GM19351 (cell line): ENCODE data around the gene ANAPC13.

Source experiments
- ATAC-seq: cut with Tn5 transposase; IDR thresholded peaks from one replicate; pipeline ENCODE4 v1.9.1; 2021; ENCODE audit warnings: mild to moderate bottlenecking, moderate library complexity; ENCODE audit not compliant: unreplicated experiment

The ANAPC13 gene, protein sequence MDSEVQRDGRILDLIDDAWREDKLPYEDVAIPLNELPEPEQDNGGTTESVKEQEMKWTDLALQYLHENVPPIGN

DNA sequence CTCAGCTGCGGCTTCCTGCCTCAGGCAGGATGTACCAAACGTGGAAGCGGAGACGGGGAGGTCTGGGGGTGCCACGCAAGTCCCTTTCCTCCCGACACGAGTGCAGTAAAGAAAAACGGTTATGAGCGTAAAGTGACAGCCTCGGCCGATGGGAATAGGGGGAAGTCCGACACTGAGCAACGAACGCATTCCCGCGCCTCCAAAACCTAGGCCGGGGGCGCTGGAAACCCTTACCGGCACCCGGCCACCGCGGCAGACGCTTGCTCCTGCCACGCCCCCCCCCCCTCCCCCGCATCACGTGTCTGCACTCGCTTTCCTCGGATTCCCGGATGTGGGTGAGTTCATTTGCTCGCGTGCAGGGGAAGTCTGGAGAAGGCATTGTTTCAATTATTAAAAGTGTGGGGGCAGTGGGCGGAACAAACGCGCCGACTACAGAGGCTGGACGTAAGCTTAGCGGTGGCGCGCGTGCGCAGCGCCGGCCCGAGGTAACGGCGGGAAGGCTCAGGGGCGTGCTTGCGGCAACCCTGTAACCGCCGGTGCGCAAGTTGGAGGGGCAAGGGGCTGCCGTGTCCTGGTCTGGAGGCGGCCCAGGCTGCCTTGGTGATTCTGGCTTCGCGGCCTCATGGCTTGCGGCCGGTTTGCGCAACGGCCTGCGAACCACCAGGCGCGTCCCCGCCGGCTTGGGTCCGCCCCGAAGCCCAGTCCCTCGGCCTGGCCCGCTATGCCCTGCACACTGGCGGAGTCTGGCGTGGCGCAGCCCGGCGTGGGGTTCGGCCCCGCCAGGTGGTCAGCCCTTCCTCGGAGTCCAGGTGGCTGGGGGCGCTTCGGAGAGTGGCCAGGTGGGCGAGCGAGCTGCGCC lies at the start of gene ANAPC13, which contains the start of gene CEP63:
TSS of gene ANAPC13 (minus strand) at position 268 of the 859 bp plus-strand sequence. CDS start 3,081 bp downstream, outside the sequence.
TSS of gene CEP63 (plus strand) at position 340 of the 859 bp plus-strand sequence. CDS start 9,264 bp downstream, outside the sequence.
- peak; percentile 76 for ATAC-seq

DNA sequence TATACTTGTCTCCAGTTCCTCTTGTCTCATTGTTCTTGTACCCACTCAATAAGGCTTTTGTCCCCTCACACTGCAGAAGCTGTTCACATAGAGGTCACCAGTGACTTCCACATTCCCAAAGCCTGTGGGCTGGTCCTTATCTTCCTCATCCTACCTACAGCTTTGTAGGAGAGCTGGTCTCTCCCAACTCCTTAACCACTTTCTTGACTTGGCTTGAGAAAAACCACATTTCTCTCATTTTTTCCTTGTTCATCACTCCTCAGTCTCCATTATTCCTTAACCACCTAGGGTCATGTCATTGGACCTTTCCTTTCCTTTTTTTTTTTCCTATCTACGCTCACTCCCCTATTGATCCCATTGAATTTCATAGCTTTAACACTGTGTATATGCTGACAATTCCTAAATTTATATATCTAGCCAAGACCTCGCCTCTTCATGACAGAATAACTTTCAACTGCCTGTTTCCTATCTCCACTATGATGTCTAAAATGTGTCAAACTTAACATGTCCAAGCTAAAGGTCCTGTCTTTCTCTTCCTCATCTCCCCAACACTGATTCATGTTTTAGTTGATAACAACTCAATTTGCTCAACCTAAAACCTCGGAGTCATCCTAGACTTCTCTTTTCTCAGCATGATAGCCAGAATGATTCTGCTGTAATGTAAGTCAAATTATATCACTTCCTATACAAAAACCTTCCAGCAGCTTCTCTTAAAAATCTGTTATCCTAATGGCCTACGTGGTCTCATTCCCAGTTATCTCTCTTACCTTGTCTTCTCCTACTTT lies 49.6 kb upstream of the ANAPC13 start:
- ATAC-seq = no peak

DNA sequence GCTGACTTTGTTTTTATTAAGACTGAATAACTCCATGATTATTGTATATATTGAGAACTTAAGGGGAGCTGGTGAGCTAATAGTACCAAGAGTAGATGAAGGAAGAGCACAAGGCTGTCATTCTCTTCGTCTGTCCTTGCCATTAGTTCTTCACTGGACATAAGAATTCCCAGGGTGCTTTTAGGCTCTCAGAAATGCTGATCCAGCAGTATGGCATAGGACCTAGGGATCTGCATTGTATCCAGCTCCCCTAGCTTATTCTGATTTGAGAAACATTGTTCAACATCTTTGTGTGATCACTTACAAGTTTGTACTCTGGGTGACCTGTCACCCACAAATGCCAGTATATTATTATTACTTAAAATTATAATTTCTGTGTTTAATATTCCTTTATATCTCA lies 47.7 kb upstream of the ANAPC13 start:
- ATAC-seq = no peak

DNA sequence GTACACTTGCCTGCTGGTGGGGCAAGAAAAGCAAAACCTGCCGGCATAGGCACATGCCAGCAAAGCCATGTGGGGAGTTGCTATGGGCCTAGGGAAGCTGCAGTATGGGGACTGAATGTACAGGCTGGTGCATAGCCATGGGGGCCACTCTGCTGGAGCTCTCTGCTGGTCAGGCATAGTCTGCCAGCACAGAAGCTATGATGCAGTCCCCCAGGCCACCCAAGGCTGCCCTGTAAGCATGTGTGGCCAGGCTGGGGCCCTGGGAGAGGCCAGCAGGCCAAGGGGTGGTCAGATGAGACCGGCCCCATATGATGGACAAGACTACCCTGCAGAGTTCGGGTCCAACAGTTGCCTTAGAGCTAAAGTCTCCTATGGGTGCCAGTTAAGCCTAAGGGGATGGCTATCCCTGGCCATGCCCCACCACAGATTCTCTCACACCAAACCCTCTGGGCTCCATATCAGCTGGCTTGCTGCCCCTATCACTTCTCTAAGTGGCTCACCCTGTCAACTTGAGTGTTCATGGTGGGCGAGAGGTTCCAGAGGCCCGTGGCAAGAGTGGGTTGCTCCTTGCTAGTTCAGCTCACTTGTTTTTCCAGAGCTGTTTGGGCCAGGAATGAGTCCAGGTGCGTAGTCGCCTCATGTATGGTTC lies 41.9 kb upstream of the ANAPC13 start:
- no peak for ATAC-seq

DNA sequence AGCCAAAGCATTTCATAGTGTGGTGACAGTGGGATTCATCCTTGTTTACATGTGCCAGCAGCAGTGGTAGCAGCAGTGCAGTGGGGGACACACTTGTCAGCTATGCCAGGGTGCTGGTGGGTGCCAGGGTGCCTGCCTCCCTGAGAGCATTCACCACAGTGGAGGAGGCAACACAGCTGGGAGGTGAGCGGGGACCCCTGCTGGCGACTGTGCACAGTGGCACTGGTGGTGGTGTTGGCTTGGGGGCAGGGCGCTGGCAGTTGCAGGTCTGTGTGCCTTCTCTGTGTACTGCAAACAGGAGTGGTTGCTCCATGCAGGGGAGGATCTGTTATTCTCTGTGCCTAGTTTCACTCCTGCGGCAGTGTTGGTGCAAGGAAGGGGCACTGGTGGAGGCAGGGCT lies 41.3 kb upstream of the ANAPC13 start:
- ATAC-seq = no peak

DNA sequence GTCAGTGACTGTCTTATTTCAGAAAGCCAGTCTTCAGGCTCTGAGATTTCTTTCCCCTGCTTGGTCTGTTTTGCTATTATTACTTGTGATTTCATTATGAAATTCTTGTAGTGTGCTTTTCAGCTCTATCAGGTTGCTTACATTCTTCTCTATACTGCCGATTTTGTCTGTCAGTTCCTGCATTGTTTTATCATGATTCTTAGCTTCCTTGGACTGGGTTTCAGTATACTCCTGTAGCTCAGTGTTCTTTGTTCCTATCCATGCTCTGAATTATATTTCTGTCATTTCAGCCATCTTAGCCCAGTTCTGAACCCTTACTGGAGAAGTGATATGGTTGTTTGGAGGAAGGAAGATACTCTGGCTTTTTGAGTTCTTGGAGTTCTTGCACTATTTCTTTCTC lies 40.5 kb upstream of the ANAPC13 start:
- no peak for ATAC-seq

DNA sequence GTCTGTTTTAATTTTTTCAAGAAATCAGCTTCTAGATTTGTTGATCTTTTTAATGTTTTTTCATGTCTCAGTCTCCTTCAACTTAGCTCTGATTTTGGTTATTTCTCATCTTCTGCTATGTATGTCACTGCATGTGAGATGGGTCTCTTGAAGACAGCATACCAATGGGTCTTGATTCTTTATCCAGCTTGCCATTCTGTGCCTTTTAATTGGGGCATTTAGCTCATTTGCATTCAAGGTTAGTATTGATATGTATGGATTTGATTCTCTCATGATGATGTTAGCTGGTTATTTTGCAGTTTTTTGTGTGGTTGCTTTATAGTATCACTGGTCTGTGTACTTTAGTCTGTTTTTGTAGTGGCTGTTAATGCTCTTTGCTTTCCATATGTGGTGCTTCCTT lies 39.5 kb upstream of the ANAPC13 start:
- ATAC-seq = no peak

DNA sequence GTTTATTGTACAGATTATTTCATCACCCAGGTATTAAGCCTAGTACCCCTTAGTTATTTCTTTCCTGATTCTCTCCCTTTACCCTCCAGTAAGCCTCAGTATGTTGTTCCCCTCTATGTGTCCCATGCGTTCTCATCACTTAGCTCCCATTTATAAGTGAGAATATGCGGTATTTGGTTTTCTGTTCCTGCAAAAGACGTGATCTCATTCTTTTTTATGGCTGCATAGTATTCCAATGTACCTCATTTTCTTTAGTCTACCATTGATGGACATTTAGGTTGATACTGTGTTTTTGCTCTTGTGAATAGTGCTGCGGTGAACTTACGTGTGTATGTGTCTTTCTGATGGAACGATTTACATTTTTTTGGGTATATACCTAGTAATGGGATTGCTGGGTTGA lies 36.8 kb upstream of the ANAPC13 start:
- no peak for ATAC-seq

DNA sequence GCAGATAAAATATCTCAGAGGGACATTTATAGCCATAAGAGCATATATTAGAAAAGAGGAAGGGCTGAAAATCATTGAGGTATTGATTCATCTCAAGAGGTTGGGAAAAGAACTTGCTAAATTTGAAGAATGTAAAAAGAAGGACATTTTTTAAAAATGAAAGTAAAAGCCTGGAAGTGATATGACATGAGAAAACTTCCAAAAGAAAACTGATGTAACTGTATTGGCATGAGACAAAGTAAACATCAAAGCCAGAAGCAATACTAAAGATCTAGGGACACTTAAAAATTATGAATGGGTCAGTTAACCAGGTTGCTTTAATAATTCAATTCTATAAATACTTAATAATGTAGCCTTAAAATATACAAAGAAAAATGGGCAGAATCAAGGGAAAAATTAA lies 32.0 kb upstream of the ANAPC13 start:
- ATAC-seq = no peak

DNA sequence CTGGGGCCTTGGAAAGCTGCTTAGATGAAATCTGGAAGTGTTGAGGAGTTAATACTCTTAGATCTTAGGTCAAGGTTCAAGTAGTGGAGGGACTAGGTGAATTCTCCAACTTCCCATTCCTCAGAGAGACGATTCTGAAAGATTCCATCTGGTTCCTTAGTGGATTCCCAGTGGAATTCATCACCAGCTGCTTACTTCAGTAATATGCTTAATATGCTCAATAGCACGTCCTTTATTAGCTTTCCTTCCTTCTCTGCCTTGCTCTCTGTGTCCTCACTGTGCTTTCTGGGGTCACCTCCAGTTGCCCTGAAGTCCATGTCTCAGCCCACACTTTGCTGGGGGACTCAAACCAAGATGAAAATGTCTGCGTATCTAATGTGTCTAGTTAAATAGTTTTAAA lies 31.1 kb upstream of the ANAPC13 start:
- no peak for ATAC-seq

DNA sequence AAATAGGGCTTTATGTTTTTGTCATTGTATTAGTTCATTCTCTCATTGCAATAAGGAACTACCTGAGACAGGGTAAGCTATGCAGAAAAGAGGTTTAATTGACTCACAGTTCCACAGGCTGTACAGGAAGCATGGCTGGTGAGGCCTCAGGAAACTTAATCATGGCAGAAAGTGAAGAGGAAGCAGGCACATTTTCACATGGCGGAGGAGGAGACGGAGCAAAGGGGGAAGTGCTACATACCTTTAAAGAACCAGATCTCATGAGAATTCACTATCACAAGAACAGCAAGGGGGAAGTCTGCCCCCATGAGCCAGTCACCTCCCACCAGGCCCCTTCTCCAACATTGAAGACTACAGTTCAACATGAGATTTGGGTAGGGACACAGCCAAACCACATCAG lies 25.7 kb upstream of the ANAPC13 start:
- no peak for ATAC-seq

DNA sequence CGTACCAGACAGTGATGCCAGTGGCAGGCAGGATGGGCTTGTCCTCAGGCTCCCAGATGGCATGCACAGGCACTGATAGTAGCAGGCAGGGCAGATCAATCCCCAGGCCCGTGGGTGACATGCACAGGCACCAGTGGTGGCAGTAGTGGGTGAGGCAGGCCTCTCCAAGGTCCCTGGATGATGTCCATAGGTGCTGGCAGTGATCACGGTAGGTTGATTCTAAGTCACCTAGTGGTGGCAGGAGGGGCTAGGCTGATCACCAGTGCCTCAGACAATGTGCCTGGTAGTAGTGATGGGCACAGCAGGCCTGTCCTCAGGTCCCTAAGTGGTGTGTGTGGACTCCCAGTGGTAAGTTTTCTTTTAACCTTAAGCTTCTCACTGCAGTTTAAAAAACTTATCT lies 19.7 kb upstream of the ANAPC13 start:
- ATAC-seq = no peak

DNA sequence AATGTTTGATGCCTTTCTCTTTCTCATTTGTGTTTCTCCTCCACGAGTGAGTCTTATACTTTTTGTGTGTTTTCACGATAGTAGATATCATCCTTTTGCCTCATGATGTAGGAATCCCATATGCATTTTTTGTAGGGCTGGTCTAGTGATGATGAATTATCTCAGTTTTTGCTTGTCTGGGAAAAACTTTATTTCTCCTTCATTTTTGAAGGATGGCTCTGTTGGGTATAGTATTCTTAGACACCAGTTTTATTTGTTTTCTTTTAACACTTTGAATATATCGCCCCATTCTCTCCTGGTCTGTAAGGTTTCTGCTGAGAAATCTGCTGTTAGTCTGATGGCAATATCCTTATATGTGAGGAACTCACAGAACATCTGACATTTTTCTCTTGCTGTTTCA lies 18.3 kb upstream of the ANAPC13 start:
- no peak for ATAC-seq

DNA sequence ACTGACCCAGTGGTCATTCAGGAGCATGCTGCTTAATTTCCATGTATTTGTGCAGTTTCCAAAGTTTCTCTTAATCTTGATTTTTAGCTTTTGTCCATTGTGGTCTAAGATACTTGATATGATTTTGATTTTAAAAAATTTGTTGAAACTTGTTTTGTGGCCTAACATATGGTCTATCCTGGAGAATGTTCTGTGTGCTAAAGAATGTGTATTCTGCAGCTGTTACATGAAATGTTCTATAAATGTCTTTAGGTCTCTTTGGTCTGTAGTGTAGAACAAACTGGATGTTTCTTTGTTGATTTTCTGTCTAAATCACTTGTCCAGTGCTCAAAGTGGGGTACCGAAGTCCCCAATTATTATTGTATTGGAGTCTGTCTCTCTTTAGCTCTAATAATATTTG lies 17.5 kb upstream of the ANAPC13 start:
- no peak for ATAC-seq

DNA sequence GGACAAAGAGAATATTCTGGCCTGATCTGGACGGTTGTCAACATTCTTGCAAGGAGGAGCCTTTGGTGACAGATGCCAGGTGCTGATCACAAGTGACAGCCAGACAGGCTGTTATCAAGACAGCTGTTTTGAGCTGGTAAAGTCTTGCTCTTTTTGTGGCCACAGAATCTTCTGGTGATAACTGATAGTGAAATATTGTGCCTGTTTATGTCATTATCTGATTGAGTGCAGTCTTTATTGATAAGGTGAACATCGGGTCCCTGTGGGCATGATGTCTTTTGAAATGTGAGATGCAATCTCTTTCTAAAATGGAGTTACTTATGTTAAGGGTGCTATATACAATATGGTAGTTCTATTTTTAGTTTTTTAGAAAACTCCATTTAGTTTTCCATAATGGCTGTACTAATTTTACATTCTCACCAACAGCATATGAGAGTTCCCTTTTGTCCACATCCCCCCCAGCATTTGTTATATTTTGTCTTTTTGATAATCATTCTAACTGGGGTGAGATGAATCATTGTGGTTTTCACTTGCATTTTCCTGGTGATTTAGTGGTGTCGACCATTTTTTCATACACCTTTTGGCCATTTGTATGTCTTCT lies 10.8 kb upstream of the ANAPC13 start:
- no peak for ATAC-seq

DNA sequence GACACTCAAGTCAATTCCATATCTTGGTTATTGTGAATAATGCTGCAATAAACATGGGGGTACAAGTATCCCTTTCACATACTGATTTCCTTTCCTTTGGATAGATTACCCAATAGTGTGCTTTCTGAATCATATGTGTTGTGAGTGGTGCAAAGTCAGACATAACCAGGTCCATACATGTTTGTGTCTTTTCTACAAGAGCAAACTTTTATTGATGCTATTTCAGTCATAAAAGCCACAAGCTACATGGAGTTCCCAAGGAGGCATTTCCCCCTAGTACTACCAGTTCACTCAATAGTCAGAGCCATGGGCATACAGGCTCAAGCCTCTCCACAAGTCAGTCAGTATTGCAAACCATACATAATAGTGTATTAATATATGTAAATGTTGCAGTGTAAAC lies 10.2 kb upstream of the ANAPC13 start:
- ATAC-seq = no peak

DNA sequence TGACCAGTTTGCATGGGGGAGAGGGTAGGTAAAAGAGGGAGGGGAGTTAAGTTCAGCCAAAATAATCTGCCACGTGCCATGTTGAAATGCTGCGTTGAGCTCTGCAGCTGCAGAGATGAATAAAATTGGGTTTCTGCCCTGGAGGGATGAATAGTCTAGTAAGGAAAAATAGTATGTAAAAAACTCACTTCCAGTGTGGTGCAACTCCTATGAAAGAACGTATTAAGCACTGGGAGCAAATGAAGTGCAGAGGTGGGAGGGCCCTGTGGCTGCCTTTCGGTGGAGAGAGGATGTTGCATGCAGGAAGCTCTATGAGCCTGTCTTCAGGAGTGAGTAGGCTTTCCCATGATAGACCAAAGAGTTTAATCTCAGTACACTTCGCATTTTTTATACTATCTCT lies 8.7 kb upstream of the ANAPC13 start:
- no peak for ATAC-seq

DNA sequence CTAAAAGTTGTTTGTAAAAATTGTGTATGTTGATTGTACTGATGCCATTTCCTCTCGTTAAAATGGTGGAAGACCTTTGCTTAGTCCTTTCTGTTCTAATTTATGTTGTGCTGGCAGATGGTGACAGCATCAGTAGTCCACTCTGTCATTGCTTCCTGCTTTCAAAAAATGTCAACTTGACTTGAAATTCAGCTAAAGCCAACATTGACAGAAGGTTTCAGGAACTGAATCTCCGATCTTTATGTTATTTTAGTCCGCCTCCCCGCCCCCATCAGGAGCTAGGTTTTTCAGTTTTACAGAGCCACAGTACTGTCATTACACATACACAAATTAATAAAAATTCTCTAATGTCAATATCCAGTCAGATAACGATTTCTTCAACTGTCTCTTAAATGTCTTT lies 1.6 kb upstream of the ANAPC13 start:
- ATAC-seq = peak; percentile 23

DNA sequence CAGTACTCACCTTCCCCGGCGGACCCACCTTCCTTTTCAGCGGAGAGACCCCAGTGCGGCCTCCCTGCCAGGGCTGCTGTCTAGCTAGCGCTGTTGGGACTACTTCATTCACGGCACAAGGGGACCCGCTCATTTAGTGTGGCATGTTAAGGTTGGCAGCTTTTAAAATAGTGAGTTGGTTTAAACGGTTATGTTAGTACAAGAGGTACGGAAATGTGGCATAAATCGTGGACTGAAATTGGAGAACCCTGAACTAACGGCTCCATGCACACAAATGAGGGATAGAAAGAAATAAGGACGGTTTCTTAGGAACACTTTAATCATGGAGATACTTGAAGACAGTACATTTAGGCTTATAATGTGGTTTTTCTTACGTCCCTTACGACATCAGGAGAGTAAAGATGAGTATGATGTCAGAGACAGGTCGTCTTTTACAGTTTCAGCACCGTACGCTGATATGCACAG lies 824 bp upstream of the ANAPC13 start:
- ATAC-seq = peak; percentile 3

DNA sequence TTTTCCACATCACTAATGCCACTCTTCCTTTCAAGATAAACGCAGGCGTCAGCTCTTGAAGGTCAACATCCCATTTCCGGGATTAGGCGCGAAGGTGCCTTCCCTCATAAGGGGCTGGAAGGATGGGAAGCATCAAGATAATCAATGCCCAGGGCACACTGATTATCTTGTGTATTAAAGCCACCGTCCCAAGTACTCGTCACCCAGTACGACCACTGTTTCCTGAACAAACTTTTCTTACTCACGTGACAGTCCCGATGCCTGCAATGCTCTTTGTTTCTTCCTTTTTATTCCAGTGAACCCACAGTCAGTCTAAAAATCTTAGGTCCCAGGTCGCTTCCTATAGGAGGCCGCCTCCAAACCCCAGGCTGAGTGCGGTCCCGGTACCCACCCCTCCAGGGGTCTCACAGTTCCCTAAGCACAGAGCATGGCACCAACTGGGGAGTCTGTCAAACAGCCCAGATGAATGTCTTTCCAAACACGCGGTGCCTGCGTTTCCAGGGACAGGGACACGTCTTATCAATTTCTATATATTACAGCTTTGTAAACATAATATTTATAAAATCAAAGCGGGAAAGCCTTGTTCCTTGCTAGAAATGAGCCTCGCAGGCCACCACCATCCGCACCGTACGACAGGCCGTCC lies 589 bp downstream of the ANAPC13 start:
- no peak for ATAC-seq
